Measurements from ENCODE around the gene NAGPA. TPM values are rescaled to one million over a fixed set of nuclear protein-coding genes. Genes with fewer than 3 reads are reported as not detected.
A peak's percentile ranks its signal among the peaks of the same experiment; 100 is the strongest.
"Not testable (repeated sequence)": the region's sequence is repeated elsewhere in the genome, so short reads cannot be mapped to it uniquely, and the experiment has no call there.

Gene NAGPA
- total RNA-seq, 2 donors from 2014 or later: 10.1 to 17.4 TPM

DNA sequence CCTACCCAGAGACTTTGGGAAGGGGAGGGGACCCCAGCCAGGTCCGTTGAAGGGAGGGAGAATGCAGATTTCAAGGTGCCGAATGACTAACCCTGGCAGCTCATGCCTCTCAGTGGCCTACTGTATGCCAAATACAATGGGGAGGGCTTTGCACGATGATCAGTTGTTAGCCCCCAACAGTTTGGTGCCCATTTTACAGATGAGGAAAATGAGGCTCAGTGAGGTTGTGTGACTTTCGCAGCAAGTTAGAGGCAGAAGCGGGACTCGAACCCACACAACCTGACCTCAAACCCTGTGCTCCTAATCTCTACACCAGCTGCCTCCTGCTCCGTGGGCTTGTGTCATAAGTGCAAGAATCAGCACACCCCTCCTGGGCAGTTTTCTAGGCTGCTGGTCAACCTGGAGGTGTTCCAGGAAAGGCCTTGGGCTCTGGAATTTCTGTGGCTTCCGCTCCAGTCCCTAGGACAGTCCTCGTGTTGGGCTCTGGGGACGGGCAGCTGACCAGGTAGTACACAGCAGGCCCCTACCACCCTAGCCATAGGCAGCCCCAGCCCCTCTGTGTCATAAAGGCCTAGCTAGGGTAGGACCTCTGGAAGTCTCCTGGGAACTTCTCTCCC lies 11.9 kb upstream of the NAGPA start:
- no peaks in the 10 kb centered on the region for H3K36me3 Mint-ChIP-seq
- no peak overlapping the region for H3K27ac Mint-ChIP-seq
- DNase-seq (ENCODE audit: low spot score) (no peak), ATAC-seq (no peak)
- H3K4me1 Mint-ChIP-seq (ENCODE audit: low read depth in 2 of 2): no peaks in the 10 kb centered on the region
- peaks cover 2 to 15% of the 10 kb centered on the region in 2 donors for H3K27me3 Mint-ChIP-seq
- no peak overlapping the region for H3K4me3 Mint-ChIP-seq
- no peaks in the 10 kb centered on the region for H3K9me3 Mint-ChIP-seq

DNA sequence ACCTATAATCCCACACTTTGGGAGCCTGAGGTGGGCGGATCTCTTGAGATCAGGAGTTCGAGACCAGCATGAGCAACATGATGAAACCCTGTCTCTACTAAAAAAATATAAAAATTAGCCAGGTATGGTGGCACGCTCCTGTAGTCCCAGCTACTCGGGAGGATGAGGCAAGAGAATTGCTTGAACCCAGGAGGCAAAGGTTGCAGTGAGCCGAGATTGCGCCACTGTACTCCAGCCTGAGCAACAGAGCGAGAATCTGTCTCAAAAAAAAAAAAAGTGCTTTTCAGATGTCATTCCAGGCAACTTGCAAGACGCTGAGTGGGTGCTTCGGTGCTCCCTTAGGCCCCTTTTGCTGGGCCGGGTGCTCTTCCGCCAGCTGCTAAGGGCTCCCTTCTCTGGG lies 10.8 kb upstream of the NAGPA start:
- H3K4me1 Mint-ChIP-seq (ENCODE audit: low read depth in 2 of 2); H3K36me3 Mint-ChIP-seq; DNase-seq (ENCODE audit: low spot score); H3K27ac Mint-ChIP-seq; H3K9me3 Mint-ChIP-seq; H3K4me3 Mint-ChIP-seq; ATAC-seq: not testable (repeated sequence)
- H3K27me3 Mint-ChIP-seq: peaks cover 2 to 11% of the 10 kb centered on the region in 2 donors

DNA sequence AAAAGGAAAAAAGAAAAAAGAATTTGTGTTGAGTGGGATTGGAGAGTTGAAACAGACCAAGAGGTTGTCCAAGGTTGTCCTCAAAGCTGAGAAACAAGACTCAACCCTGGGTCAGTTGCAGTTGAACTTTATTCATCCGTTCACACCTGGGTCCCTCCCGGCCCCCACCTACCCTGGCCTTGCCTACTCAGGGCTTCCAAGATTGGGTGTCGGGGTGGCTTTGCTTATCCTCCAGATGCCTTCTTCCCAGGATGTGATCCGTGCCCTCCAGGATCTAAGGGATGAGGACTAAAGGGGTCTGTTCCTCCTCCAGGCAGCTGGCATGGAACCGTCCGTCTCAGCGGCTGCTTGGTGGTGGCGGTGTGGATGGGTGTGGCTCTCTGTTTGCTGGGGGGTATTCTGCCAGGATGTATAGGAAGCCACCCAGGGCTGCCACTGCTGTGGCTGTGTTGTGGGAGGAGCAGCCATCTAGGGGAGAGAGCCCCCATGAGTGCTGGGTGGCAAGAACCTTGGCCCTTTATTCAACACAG lies 10.3 kb upstream of the NAGPA start:
- Mint-ChIP-seq H3K36me3 (no peaks in the 10 kb centered on the region), H3K9me3 (no peaks in the 10 kb centered on the region), H3K4me1 (ENCODE audit: low read depth in 2 of 2) (no peaks in the 10 kb centered on the region), H3K27ac (no peak overlapping the region), H3K27me3 (peaks cover 2 to 8% of the 10 kb centered on the region in 2 donors), H3K4me3 (no peak overlapping the region)
- DNase-seq (ENCODE audit: low spot score) (no peak), ATAC-seq (no peak)

DNA sequence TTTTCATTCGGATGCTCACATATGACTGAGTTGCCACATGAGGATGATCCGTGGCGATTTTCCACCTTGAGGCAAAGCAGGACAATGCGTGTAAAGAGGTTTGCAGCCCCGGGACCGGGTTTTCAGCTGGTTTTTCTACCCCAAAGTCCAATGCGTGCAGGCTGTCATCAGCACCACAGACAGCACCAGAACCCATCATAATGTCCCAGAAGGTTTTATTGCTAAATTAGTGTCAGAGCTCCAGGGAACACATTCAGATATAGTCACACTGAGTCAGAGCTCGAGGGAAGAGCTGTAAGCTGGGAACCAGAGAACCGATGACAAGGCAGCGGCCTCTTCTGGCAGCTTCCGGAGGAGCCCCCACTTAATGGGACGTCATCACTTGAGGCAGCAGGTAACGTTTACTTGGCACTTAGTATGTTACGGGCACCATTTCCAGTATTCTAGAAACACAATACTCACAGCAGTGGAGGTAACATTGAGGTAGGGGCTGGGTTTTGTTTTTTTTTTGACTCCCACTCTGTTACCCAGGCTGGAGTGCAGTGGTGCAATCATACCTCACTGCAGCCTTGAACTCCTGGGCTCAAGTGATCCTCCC lies 8.9 kb upstream of the NAGPA start:
- Mint-ChIP-seq H3K27ac (no peak overlapping the region), H3K4me1 (ENCODE audit: low read depth in 2 of 2) (no peaks in the 10 kb centered on the region), H3K4me3 (no peak overlapping the region), H3K36me3 (no peaks in the 10 kb centered on the region), H3K27me3 (peaks cover 0 to 2% of the 10 kb centered on the region in 2 donors), H3K9me3 (no peaks in the 10 kb centered on the region)
- no peak for ATAC-seq
- no peak for DNase-seq (ENCODE audit: low spot score)

DNA sequence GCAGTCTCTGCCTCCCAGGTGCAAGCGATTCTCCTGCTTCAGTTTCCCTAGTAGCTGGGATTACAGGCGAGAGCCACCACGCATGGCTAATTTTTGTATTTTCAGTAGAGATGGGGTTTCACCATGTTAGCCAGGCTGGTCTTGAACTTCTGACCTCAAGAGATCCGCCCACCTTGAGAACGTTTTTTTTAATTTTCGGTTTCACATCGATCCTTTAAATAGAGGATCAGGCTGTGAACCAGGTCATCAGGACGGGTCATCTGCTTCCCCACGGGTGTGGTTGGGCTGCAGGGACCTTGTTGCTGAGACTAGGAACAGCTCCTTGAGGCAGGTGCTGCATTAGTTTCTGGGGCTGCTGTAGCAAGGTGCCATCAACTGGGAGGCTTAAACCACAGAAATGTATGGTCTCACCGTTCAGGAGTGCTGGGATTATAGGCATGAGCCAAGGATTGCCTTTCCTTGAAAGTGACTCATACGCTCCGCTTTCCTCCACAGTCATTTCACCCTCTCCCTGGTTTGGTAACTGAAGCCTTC lies 7.9 kb upstream of the NAGPA start:
- no peaks in the 10 kb centered on the region for H3K9me3 Mint-ChIP-seq

DNA sequence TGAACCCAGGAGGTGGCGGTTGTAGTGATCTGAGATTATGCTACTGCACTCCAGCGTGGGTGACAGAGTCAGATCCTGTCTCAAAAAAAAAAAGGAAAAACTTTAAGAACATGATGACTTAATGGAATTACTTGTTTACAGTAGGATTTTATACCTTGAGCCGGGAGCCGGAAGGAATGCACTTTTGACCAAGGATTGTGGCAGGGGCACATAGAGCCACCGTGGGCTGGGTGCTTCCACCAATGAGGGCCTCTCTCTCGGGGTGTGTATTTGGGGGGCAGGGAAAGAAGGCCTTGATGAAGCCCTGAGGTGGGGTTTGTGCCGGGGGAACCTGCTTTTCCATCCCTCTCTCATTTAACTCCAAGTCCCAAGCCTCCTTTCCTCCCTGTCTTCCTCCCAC lies 6.7 kb upstream of the NAGPA start:
- no peaks in the 10 kb centered on the region for H3K4me1 Mint-ChIP-seq (ENCODE audit: low read depth in 2 of 2)
- H3K36me3 Mint-ChIP-seq: no peaks in the 10 kb centered on the region
- peaks cover 0 to 3% of the 10 kb centered on the region in 2 donors for H3K27me3 Mint-ChIP-seq
- ATAC-seq (no peak), DNase-seq (ENCODE audit: low spot score) (no peak)
- no peaks in the 10 kb centered on the region for H3K9me3 Mint-ChIP-seq
- H3K4me3 Mint-ChIP-seq: no peak overlapping the region
- no peak overlapping the region for H3K27ac Mint-ChIP-seq

More for the DNA sequence above, 7.9 kb upstream of the NAGPA start:
- Mint-ChIP-seq H3K27ac (no peak overlapping the region), H3K4me1 (ENCODE audit: low read depth in 2 of 2) (no peaks in the 10 kb centered on the region), H3K4me3 (no peak overlapping the region), H3K36me3 (no peaks in the 10 kb centered on the region), H3K27me3 (peaks cover 0 to 4% of the 10 kb centered on the region in 2 donors)
- no peak for DNase-seq (ENCODE audit: low spot score)
- no peak for ATAC-seq

DNA sequence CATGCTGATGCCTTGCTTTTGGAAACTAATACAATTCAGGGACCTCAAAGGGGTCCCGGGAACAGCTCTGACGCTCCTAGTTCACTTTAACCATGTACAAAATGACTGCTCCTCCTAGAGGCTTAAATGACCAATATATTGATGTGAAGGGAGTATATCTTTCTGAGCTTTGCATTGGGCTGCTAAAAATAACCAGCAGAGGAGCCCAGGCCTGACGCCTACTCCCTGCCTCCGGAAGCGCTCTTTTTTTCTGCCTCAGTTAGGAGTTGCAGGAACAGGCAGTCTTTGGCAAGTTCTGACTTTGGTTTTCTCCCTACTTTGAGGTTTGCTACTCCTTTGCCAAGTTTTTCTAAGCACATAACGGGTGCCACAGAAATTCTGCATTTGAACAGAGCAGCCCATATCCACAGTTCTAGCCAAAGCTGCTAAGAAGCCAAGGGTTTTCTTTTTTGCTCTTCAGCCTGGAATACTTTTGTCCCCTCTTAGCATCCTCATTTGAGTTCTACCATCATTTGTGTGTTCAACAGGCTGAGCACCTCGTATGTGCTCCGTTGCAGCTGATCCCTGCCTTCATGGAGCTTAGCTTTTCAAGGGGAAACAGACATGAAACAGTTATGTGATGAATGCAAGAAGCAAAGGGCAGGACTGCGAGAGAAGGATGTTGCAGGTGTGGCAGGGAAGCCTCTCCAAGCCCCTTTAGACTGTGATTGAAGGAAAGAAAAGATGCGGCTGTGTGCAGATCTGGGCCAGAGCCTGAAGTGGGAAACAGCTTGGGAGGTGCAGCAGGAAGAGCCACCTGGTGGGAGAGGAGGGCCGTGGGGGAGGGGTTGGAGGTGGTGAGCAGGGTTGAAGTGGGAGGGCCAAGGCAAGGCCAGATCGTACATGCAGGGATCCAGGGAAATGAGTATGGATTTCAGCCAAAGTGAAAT lies 2.8 kb upstream of the NAGPA start:
- no peak for ATAC-seq
- H3K4me1 Mint-ChIP-seq (ENCODE audit: low read depth in 2 of 2): peaks cover 11 to 15% of the 10 kb centered on the region in 2 donors
- DNase-seq (ENCODE audit: low spot score): no peak
- H3K27ac Mint-ChIP-seq: no peak overlapping the region
- peaks cover 0 to 3% of the 10 kb centered on the region in 2 donors for H3K27me3 Mint-ChIP-seq
- no peaks in the 10 kb centered on the region for H3K36me3 Mint-ChIP-seq
- no peaks in the 10 kb centered on the region for H3K9me3 Mint-ChIP-seq
- H3K4me3 Mint-ChIP-seq: no peak overlapping the region

DNA sequence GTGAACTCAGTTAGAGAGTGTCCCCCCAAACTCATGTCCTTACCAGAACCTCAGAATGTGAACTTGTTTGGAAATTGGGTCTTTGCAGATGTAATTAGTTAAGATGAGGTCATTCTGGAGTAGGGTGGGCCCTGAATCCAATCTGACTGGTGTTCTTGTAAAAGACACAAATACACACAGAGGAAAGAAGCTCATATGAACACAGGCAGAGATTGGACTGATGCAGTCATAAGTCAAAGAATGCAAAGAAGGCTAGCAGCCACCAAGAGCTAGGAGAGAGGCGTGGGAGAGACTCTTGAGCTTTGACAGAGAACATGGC lies 2.1 kb upstream of the NAGPA start:
- Mint-ChIP-seq H3K4me3 (peak overlapping the region; percentile 38), H3K27me3 (peaks cover 0 to 3% of the 10 kb centered on the region in 2 donors), H3K36me3 (no peaks in the 10 kb centered on the region), H3K9me3 (no peaks in the 10 kb centered on the region), H3K27ac (no peak overlapping the region), H3K4me1 (ENCODE audit: low read depth in 2 of 2) (peaks cover 11 to 15% of the 10 kb centered on the region in 2 donors)
- ATAC-seq (no peak), DNase-seq (ENCODE audit: low spot score) (no peak)

DNA sequence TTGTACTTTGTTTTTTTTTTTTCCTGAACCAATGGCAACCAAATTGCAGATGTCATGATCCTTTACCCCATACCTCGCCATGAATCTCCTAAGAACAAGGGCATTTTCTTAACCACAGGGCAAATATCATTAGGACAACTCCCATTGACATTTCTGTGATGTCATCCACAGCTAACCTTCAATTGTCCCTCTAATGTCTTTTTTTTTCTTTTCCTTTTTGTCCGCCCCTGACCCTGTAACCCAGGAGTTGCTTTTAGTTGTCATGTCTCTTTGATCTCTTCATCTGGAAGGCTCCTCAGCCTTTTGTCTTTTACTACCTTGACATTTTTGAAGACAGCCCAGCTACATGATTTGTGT lies 410 bp upstream of the NAGPA start:
- Mint-ChIP-seq H3K27ac (peak overlapping the region; percentile 55 to 70), H3K36me3 (no peaks in the 10 kb centered on the region), H3K27me3 (peaks cover 0 to 3% of the 10 kb centered on the region in 2 donors), H3K9me3 (no peaks in the 10 kb centered on the region), H3K4me3 (peak overlapping the region; percentile 80), H3K4me1 (ENCODE audit: low read depth in 2 of 2) (peaks cover 11 to 15% of the 10 kb centered on the region in 2 donors)
- ATAC-seq (no peak), DNase-seq (ENCODE audit: low spot score) (no peak)

DNA sequence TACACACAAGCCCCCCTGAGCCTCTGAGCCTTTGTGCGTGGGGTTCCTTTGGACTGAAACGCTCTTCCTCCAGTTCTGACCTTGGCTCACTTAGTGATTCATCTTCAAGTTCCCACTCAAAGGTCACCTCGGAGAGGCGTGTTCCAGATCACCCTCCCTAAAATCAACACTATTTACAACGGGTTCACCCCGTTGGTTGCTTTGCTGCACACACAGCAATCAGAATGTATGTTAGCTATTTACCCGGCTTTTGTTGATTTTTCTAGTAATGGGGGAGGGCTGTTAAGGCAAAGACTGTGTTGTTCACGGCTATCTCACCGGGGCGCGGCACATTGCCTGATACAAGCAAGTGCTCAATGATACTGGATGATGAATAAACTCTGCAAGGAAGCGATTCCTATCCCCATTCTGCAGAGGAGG lies 977 bp downstream of the NAGPA start:
- H3K4me3 Mint-ChIP-seq: peak overlapping the region; percentile 80
- peak overlapping the region in 1 of 2 donors; percentile 29 for H3K27ac Mint-ChIP-seq
- no peak for DNase-seq (ENCODE audit: low spot score)
- peaks cover 11 to 15% of the 10 kb centered on the region in 2 donors for H3K4me1 Mint-ChIP-seq (ENCODE audit: low read depth in 2 of 2)
- no peaks in the 10 kb centered on the region for H3K9me3 Mint-ChIP-seq
- no peak for ATAC-seq
- H3K36me3 Mint-ChIP-seq: no peaks in the 10 kb centered on the region
- peaks cover 0 to 3% of the 10 kb centered on the region in 2 donors for H3K27me3 Mint-ChIP-seq

DNA sequence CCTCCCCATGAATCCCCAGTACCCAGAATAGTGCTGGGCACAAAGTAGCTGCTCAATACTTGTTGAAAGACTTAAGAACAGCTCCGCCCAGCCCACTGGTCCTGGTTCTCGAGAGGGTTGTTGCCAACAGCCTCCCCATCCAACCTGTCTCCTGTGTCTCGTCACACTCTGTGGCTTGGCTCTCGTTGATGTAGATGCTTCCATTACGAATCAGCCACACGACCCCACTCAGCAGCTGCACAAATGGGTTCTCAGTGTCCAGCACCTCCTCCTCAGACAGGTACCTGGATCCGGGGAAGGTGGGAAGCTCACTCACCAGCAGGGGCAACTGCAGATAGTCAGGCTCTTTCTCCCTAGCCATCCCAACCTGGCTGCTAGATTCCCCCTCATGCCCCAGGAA lies 2.1 kb downstream of the NAGPA start:
- Mint-ChIP-seq H3K27me3 (peaks cover 0 to under 1% of the 10 kb centered on the region in 2 donors), H3K4me3 (no peak overlapping the region), H3K36me3 (no peaks in the 10 kb centered on the region), H3K9me3 (no peaks in the 10 kb centered on the region), H3K27ac (no peak overlapping the region), H3K4me1 (ENCODE audit: low read depth in 2 of 2) (peaks cover 11 to 15% of the 10 kb centered on the region in 2 donors)
- ATAC-seq: no peak
- no peak for DNase-seq (ENCODE audit: low spot score)

DNA sequence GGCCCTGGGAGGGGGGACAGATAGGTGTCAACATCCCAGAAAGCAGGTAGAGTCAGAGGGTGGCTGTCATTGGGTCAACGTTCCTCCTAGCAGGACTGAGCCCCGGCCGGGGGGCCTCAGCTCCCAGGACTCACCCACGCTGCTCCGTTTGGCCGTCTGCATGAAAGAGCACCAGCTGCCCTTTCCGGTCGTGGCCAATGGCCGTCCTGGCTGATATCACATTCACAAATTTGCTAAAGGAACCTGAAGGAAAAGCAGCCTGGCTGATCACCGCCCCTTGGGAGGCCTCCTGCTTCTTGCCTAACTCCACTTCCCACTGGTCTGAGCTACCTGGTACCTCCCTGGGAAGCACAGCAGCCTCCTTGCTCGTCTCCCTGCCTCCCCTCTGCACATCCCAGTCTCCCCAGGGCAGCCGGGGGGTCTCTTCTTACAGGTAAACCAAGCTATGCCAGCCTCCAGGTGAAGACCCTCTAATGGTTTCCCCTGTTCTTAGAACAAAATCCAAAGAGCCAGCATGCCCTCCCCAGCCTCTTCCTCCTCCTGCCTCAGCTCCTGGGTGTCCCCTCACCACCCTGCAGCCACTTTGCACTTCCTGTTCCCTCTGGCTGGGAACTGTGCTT lies 3.4 kb downstream of the NAGPA start:
- Mint-ChIP-seq H3K4me3 (no peak overlapping the region), H3K9me3 (no peaks in the 10 kb centered on the region)
- ATAC-seq: no peak

DNA sequence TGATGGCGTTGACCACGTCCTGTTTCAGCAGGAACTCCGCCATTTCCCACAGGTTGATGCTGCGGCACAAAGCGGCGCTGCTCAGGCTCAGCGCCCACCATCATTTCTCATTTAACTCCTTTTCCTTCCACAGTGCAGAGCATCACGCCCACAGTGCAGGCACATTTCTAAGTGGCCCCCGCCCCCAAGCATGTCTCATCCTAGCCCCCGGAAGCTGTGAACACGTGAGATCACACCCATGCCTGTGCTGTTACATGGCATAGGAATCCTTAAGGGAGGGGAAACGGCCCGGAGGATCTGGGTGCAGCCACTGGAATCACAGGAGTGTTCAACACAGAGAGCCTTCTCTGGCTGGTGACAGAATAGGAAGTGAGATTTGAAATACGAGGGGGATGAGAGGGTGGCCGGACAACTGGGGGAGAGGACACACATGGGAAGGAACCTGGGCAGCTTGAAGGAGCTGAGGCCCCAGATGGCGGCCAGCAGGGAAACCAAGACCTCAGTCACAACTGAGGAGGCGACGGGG lies 4.7 kb downstream of the NAGPA start:
- peaks cover 7 to 8% of the 10 kb centered on the region in 2 donors for H3K4me1 Mint-ChIP-seq (ENCODE audit: low read depth in 2 of 2)
- no peaks in the 10 kb centered on the region for H3K27me3 Mint-ChIP-seq
- H3K27ac Mint-ChIP-seq: no peak overlapping the region
- no peak overlapping the region for H3K4me3 Mint-ChIP-seq
- H3K9me3 Mint-ChIP-seq: no peaks in the 10 kb centered on the region
- DNase-seq (ENCODE audit: low spot score): no peak
- H3K36me3 Mint-ChIP-seq: no peaks in the 10 kb centered on the region
- ATAC-seq: no peak

More for the DNA sequence above, 3.4 kb downstream of the NAGPA start:
- Mint-ChIP-seq H3K27me3 (no peaks in the 10 kb centered on the region), H3K36me3 (no peaks in the 10 kb centered on the region), H3K4me1 (ENCODE audit: low read depth in 2 of 2) (peaks cover 11 to 15% of the 10 kb centered on the region in 2 donors), H3K27ac (no peak overlapping the region)
- DNase-seq (ENCODE audit: low spot score): no peak
